Osteocyte (in vitro differentiated cells): ENCODE data around the gene PHACTR1. TPM values are rescaled to one million over a fixed set of nuclear protein-coding genes. Genes with fewer than 3 reads are reported as not detected.
"Not testable (repeated sequence)": the region's sequence is repeated elsewhere in the genome, so short reads cannot be mapped to it uniquely, and the experiment has no call there.

ENCODE experiments used
- DNase-seq: peaks from one replicate; pipeline ENCODE4 v3.0.0; 2021; ENCODE audit warnings: mixed read lengths; ENCODE audit not compliant: unreplicated experiment; ENCODE audit errors: extremely low spot score
- H3K27ac Mint-ChIP-seq: one replicate; pipeline ENCODE4 v1.8.0; 2021; ENCODE audit warnings: mild to moderate bottlenecking, mixed read lengths; ENCODE audit not compliant: unreplicated experiment
- H3K27me3 Mint-ChIP-seq: one replicate; pipeline ENCODE4 v1.8.0; 2021; ENCODE audit warnings: mixed read lengths; ENCODE audit not compliant: unreplicated experiment
- H3K36me3 Mint-ChIP-seq: one replicate; pipeline ENCODE4 v1.8.0; 2021; ENCODE audit warnings: mixed read lengths; ENCODE audit not compliant: unreplicated experiment
- H3K4me1 Mint-ChIP-seq: one replicate; pipeline ENCODE4 v1.8.0; 2021; ENCODE audit warnings: mixed read lengths; ENCODE audit not compliant: unreplicated experiment
- H3K4me3 Mint-ChIP-seq: one replicate; pipeline ENCODE4 v1.8.0; 2021; ENCODE audit warnings: mild to moderate bottlenecking, moderate library complexity, mixed read lengths; ENCODE audit not compliant: unreplicated experiment
- H3K9me3 Mint-ChIP-seq: one replicate; pipeline ENCODE4 v1.8.0; 2021; ENCODE audit warnings: mixed read lengths; ENCODE audit not compliant: unreplicated experiment
- total RNA-seq: library from RNA; stranded (reverse); gene quantifications from 2 replicates; pipeline ENCODE4 v1.2.1, GENCODE V29; 2021
- TF ChIP-seq, protein P1 (sequence below): fragments of 200-600 bp; sonication (generic); IDR thresholded peaks from 2 replicates; pipeline ENCODE4 v1.5.0; 2021; ENCODE audit warnings: antibody characterized with exemption, mild to moderate bottlenecking, moderate library complexity

Gene PHACTR1
- total RNA-seq, 1 donor from 2014 or later, result 1.0 TPM

DNA sequence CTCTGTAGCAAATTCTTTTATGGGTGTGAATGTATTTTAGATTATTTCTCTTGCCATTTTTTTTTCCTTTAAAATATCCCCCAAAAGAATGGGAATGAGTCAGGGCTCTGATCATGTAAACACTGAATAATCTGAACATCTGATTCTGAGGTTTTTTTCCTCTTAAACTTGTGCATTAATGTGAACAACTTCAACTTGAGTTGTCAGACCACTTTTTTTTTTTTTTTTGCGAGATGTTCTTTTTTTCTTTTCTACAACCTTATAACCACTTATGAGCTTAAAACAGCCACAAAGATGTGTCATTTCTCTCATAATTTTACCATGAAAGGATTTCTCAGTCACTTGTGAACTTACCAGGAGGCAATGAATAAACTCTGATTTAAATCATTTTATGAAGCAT is 526.5 kb downstream of the PHACTR1 start:
- peaks cover 2% of the 10 kb centered on the region for H3K4me1 Mint-ChIP-seq
- no peak overlapping the region for H3K27ac Mint-ChIP-seq
- no peaks in the 10 kb centered on the region for H3K27me3 Mint-ChIP-seq
- TF ChIP-seq, protein P1, sequence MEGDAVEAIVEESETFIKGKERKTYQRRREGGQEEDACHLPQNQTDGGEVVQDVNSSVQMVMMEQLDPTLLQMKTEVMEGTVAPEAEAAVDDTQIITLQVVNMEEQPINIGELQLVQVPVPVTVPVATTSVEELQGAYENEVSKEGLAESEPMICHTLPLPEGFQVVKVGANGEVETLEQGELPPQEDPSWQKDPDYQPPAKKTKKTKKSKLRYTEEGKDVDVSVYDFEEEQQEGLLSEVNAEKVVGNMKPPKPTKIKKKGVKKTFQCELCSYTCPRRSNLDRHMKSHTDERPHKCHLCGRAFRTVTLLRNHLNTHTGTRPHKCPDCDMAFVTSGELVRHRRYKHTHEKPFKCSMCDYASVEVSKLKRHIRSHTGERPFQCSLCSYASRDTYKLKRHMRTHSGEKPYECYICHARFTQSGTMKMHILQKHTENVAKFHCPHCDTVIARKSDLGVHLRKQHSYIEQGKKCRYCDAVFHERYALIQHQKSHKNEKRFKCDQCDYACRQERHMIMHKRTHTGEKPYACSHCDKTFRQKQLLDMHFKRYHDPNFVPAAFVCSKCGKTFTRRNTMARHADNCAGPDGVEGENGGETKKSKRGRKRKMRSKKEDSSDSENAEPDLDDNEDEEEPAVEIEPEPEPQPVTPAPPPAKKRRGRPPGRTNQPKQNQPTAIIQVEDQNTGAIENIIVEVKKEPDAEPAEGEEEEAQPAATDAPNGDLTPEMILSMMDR, result no peak
- no peak overlapping the region for H3K4me3 Mint-ChIP-seq
- no peak for DNase-seq
- H3K36me3 Mint-ChIP-seq, result no peaks in the 10 kb centered on the region
- peaks cover 3% of the 10 kb centered on the region for H3K9me3 Mint-ChIP-seq

DNA sequence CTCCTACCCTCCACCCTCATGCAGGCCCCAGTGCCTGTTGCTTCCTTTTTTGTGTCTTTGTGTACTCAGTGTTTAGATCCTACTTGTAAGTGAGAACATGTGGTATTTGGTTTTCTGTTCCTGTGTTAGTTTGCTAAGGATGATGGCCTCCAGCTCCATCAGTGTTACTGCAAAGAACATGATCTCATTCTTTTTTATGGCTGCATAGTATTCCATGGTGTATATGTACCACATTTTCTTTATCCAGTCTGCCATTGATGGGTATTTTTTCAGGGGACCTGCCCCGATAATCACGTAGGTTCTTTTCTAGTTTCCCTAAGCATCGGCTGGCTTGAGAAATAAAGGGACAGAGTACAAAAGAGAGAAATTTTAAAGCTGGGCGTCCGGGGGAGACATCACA is 527.2 kb downstream of the PHACTR1 start:
- H3K4me1 Mint-ChIP-seq, H3K4me3 Mint-ChIP-seq, H3K27ac Mint-ChIP-seq, H3K36me3 Mint-ChIP-seq, DNase-seq, H3K27me3 Mint-ChIP-seq, H3K9me3 Mint-ChIP-seq: not testable (repeated sequence)

- Mint-ChIP-seq H3K4me1 (peaks cover 6% of the 10 kb centered on the region), H3K9me3 (peaks cover 3% of the 10 kb centered on the region), H3K4me3 (no peak overlapping the region), H3K27me3 (peaks cover 3% of the 10 kb centered on the region), H3K27ac (no peak overlapping the region), H3K36me3 (no peaks in the 10 kb centered on the region)
- DNase-seq, result no peak
- TF ChIP-seq, protein P1, result no peak
Observed at GRCh38 chr6:13247627-13248026, 531.1 kb downstream of the PHACTR1 start.

- H3K27me3 Mint-ChIP-seq, result peaks cover 3% of the 10 kb centered on the region
- TF ChIP-seq, protein P1, result no peak
- no peak overlapping the region for H3K27ac Mint-ChIP-seq
- no peak overlapping the region for H3K4me3 Mint-ChIP-seq
- no peak for DNase-seq
- peaks cover 3% of the 10 kb centered on the region for H3K9me3 Mint-ChIP-seq
- H3K36me3 Mint-ChIP-seq, result no peaks in the 10 kb centered on the region
- peaks cover 6% of the 10 kb centered on the region for H3K4me1 Mint-ChIP-seq
Observed at GRCh38 chr6:13248053-13248452, 531.5 kb downstream of the PHACTR1 start.

- Mint-ChIP-seq H3K4me3 (no peak overlapping the region), H3K4me1 (peaks cover 6% of the 10 kb centered on the region), H3K27me3 (peaks cover 3% of the 10 kb centered on the region), H3K27ac (no peak overlapping the region), H3K36me3 (no peaks in the 10 kb centered on the region), H3K9me3 (peaks cover 3% of the 10 kb centered on the region)
- TF ChIP-seq, protein P1, result no peak
- no peak for DNase-seq
Observed at GRCh38 chr6:13248584-13248985, 532.0 kb downstream of the PHACTR1 start.

DNA sequence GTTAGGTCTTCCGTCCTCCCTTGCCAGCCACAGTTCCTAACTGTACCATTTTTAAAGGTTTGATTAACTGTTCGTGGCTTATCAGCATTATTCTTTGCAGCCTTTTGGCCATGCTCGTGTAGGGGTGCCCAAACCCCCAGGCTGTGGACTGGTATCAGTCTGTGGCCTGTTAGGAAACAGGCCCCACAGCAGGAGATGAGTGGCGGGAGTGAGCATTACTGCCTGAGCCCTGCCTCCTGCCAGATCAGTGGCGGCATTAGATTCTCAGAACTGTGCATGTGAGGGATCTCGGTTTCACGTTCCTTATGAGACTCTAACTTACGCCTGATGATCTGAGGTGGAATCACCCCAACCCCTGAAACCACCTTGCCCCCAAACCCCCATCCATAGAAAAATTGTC is 532.4 kb downstream of the PHACTR1 start:
- peaks cover 3% of the 10 kb centered on the region for H3K27me3 Mint-ChIP-seq
- no peak overlapping the region for H3K4me3 Mint-ChIP-seq
- DNase-seq, result no peak
- no peaks in the 10 kb centered on the region for H3K36me3 Mint-ChIP-seq
- peaks cover under 1% of the 10 kb centered on the region for H3K9me3 Mint-ChIP-seq
- H3K27ac Mint-ChIP-seq, result no peak overlapping the region
- H3K4me1 Mint-ChIP-seq, result peaks cover 6% of the 10 kb centered on the region
- TF ChIP-seq, protein P1, result no peak
